Neural cell (in vitro differentiated cells): ENCODE data around the gene HTR7. TPM values are rescaled to one million over a fixed set of nuclear protein-coding genes. Genes with fewer than 3 reads are reported as not detected.

Experiments
- H2AFZ ChIP-seq: fragments of 200-600, 300-800 bp; sonication (generic), shearing (Covaris generic); 2 replicates; pipeline ENCODE4 v1.6.0; 2014; ENCODE audit warnings: low read depth, mild to moderate bottlenecking, antibody characterized with exemption, low read length, moderate library complexity
- H3F3A ChIP-seq: fragments of 200-600 bp; shearing (Covaris generic); 2 replicates; pipeline ENCODE4 v1.6.1; 2016; ENCODE audit warnings: mild to moderate bottlenecking, moderate library complexity, mixed read lengths, antibody characterized with exemption, low read length; ENCODE audit not compliant: insufficient read depth, poor library complexity, severe bottlenecking
- H3K27ac ChIP-seq: fragments of 200-600, 300-800 bp; sonication (generic), shearing (Covaris generic); 2 replicates; pipeline ENCODE4 v1.5.1; 2014; ENCODE audit warnings: mild to moderate bottlenecking, low read length, moderate library complexity
- H3K27me3 ChIP-seq: fragments of 300-800, 200-600 bp; sonication (generic), shearing (Covaris generic); 2 replicates; pipeline ENCODE4 v1.6.0; 2014; ENCODE audit warnings: mild to moderate bottlenecking, low read depth, low read length, moderate library complexity; ENCODE audit not compliant: insufficient read depth
- H3K36me3 ChIP-seq: fragments of 300-800, 200-600 bp; sonication (generic), shearing (Covaris generic); 2 replicates; pipeline ENCODE4 v1.5.1; 2014; ENCODE audit warnings: mild to moderate bottlenecking, antibody characterized with exemption, low read length, moderate library complexity; ENCODE audit not compliant: insufficient read depth
- H3K4me2 ChIP-seq: fragments of 300-800, 200-600 bp; sonication (generic), shearing (Covaris generic); 2 replicates; pipeline ENCODE4 v1.6.0; 2014; ENCODE audit warnings: mild to moderate bottlenecking, low read length
- H3K4me3 ChIP-seq: fragments of 300-800, 200-600 bp; sonication (generic), shearing (Covaris generic); 2 replicates; pipeline ENCODE4 v1.5.1; 2014; ENCODE audit warnings: mild to moderate bottlenecking, low read length, moderate library complexity
- H3K79me2 ChIP-seq: fragments of 200-600 bp; shearing (Covaris generic); replicated peaks from 2 replicates; pipeline ENCODE4 v1.6.0; 2014; ENCODE audit warnings: mild to moderate bottlenecking, low read length, moderate library complexity; ENCODE audit not compliant: insufficient read depth
- H3K9ac ChIP-seq: fragments of 300-800, 200-600 bp; sonication (generic), shearing (Covaris generic); 2 replicates; pipeline ENCODE4 v1.6.1; 2016; ENCODE audit warnings: mild to moderate bottlenecking, low read length, mixed read lengths
- H3K9me2 ChIP-seq: fragments of 200-600 bp; shearing (Covaris generic); 2 replicates; pipeline ENCODE4 v1.6.1; 2016; ENCODE audit warnings: mild to moderate bottlenecking, low read length, mixed read lengths; ENCODE audit not compliant: insufficient read depth
- H3K9me3 ChIP-seq: fragments of 200-600, 300-800 bp; sonication (generic), shearing (Covaris generic); 2 replicates; pipeline ENCODE4 v1.6.1; 2016; ENCODE audit warnings: mild to moderate bottlenecking, mixed run types, low read length, moderate library complexity, mixed read lengths
- H4K20me1 ChIP-seq: fragments of 200-600 bp; shearing (Covaris generic); 2 replicates; pipeline ENCODE4 v1.6.1; 2016; ENCODE audit warnings: mild to moderate bottlenecking, mixed run types; ENCODE audit not compliant: insufficient read depth
- CTCF ChIP-seq: fragments of 450-650 bp; IDR thresholded peaks from 2 replicates; pipeline ENCODE4 v1.5.1; 2014; ENCODE audit warnings: antibody characterized with exemption, mild to moderate bottlenecking, moderate library complexity; ENCODE audit not compliant: poor library complexity, severe bottlenecking
- EP300 ChIP-seq: fragments of 450-650 bp; conservative IDR thresholded peaks from 2 replicates; pipeline ENCODE4 v1.6.1; 2014; ENCODE audit warnings: antibody characterized with exemption, mild to moderate bottlenecking, moderate library complexity; ENCODE audit not compliant: poor library complexity, severe bottlenecking
- EZH2 ChIP-seq: fragments of 200-600, 300-800 bp; shearing (Covaris generic), sonication (generic); IDR thresholded peaks from 2 replicates; pipeline ENCODE4 v1.6.1; 2014; ENCODE audit warnings: antibody characterized with exemption, low read length, borderline replicate concordance, mild to moderate bottlenecking; ENCODE audit not compliant: insufficient read depth, poor library complexity, severe bottlenecking
- MXI1 ChIP-seq: fragments of 450-650 bp; conservative IDR thresholded peaks from 2 replicates; pipeline ENCODE4 v1.6.1; 2014; ENCODE audit warnings: antibody characterized with exemption, mild to moderate bottlenecking; ENCODE audit not compliant: poor library complexity, severe bottlenecking
- POLR2AphosphoS5 ChIP-seq: IDR thresholded peaks from 2 replicates; pipeline ENCODE4 v1.6.1; 2012
- RAD21 ChIP-seq: fragments of 450-650 bp; conservative IDR thresholded peaks from 2 replicates; pipeline ENCODE4 v1.6.1; 2014; ENCODE audit warnings: antibody characterized with exemption, mild to moderate bottlenecking, moderate library complexity
- SMC3 ChIP-seq: fragments of 450-650 bp; conservative IDR thresholded peaks from 2 replicates; pipeline ENCODE4 v1.6.1; 2014; ENCODE audit warnings: antibody characterized with exemption, mild to moderate bottlenecking, moderate library complexity; ENCODE audit not compliant: poor library complexity
- TAF1 ChIP-seq: IDR thresholded peaks from 2 replicates; pipeline ENCODE4 v1.6.1; 2012; ENCODE audit warnings: low read depth
- polyA plus RNA-seq: library from polyadenylated mRNA; depleted of rRNA; stranded (reverse); fragments of >200 nt; gene quantifications from 2 replicates; pipeline ENCODE4 v1.2.3, GENCODE V29; 2014
- TF ChIP-seq, protein P1 (sequence below): IDR thresholded peaks from 2 replicates; pipeline ENCODE4 v1.6.1; 2012; ENCODE audit warnings: borderline replicate concordance

The HTR7 gene
- polyA plus RNA-seq, 1 donor from 2014 or later: 0.95 TPM

- no peak overlapping the region for H3K4me2 ChIP-seq
- no peak overlapping the region for H2AFZ ChIP-seq
- H3K27me3 ChIP-seq: peaks cover 48% of the 10 kb centered on the region
- H3K36me3 ChIP-seq: no peaks in the 10 kb centered on the region
- H4K20me1 ChIP-seq: no peaks in the 10 kb centered on the region
- H3K27ac ChIP-seq: no peak overlapping the region
- H3K9me2 ChIP-seq: no peaks in the 10 kb centered on the region
- H3K4me3 ChIP-seq: no peak overlapping the region
- H3K9ac ChIP-seq: no peak overlapping the region
- H3K9me3 ChIP-seq: no peaks in the 10 kb centered on the region
- TF ChIP-seq SMC3 (no peak), RAD21 (no peak), EP300 (no peak), TAF1 (no peak), MXI1 (no peak), EZH2 (no peak), CTCF (no peak), POLR2AphosphoS5 (no peak)
- TF ChIP-seq, protein P1, sequence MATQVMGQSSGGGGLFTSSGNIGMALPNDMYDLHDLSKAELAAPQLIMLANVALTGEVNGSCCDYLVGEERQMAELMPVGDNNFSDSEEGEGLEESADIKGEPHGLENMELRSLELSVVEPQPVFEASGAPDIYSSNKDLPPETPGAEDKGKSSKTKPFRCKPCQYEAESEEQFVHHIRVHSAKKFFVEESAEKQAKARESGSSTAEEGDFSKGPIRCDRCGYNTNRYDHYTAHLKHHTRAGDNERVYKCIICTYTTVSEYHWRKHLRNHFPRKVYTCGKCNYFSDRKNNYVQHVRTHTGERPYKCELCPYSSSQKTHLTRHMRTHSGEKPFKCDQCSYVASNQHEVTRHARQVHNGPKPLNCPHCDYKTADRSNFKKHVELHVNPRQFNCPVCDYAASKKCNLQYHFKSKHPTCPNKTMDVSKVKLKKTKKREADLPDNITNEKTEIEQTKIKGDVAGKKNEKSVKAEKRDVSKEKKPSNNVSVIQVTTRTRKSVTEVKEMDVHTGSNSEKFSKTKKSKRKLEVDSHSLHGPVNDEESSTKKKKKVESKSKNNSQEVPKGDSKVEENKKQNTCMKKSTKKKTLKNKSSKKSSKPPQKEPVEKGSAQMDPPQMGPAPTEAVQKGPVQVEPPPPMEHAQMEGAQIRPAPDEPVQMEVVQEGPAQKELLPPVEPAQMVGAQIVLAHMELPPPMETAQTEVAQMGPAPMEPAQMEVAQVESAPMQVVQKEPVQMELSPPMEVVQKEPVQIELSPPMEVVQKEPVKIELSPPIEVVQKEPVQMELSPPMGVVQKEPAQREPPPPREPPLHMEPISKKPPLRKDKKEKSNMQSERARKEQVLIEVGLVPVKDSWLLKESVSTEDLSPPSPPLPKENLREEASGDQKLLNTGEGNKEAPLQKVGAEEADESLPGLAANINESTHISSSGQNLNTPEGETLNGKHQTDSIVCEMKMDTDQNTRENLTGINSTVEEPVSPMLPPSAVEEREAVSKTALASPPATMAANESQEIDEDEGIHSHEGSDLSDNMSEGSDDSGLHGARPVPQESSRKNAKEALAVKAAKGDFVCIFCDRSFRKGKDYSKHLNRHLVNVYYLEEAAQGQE: no peak
- H3F3A ChIP-seq: no peaks in the 10 kb centered on the region
- no peaks in the 10 kb centered on the region for H3K79me2 ChIP-seq
Observed at GRCh38 chr10:90859321-90859751, 1.5 kb upstream of the HTR7 start.

DNA sequence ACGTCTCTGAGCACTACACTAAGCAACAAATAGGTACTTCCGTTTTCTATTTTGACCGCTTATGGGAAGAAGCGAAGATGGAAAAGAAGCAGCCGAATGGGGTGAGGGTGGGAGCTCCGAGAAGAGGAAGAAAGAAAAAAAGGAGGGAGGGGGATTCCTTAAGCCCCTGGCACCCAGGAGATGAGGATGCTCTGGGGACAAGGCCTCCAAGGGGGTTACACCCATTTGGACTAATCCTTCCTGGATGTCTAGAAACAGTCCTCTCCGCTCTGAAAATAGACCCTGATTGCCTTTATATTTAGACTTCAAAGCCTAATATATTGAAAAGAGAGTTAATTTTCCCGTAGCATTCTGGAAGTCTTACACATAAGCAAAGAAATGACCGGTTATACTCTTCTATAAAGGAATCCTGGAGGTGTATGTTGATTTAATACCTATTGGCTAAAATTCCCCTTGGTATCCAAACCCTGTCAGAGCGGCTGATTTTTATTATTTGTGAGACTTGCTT, 676 bp upstream of the HTR7 start:
- no peak overlapping the region for H3K9ac ChIP-seq
- no peak overlapping the region for H2AFZ ChIP-seq
- H3F3A ChIP-seq: no peaks in the 10 kb centered on the region
- no peaks in the 10 kb centered on the region for H3K79me2 ChIP-seq
- H3K27ac ChIP-seq: no peak overlapping the region
- H3K9me2 ChIP-seq: no peaks in the 10 kb centered on the region
- peaks cover 48% of the 10 kb centered on the region for H3K27me3 ChIP-seq
- H3K36me3 ChIP-seq: no peaks in the 10 kb centered on the region
- no peaks in the 10 kb centered on the region for H3K9me3 ChIP-seq
- TF ChIP-seq POLR2AphosphoS5: no peak
- no peak for TF ChIP-seq EZH2
- peak overlapping the region; percentile 71 for H3K4me3 ChIP-seq
- peak overlapping the region; percentile 3 for H3K4me2 ChIP-seq
- no peaks in the 10 kb centered on the region for H4K20me1 ChIP-seq
